Stomach (tissue), 9 donors: ENCODE results near the gene CATSPER1. TPM values are rescaled to one million over a fixed set of nuclear protein-coding genes. Genes with fewer than 3 reads are reported as not detected.
A peak's percentile ranks its signal among the peaks of the same experiment; 100 is the strongest.

Source experiments
- DNase-seq, 2 donors: peaks; one replicate each; pipeline versions ENCODE4 v3.0.0 to v3.0.0-alpha.2; 2013 to 2019
- H3K27ac ChIP-seq, 5 donors: fragments of 200-600 bp in 4 of 5; sonication (generic) in 4 of 5; one replicate each; pipeline ENCODE4 v1.5.1; 2013 to 2019; ENCODE audit warnings: mild to moderate bottlenecking in 1 of 5, moderate library complexity in 1 of 5
- H3K27me3 ChIP-seq, 3 donors: fragments of 200-600 bp; sonication (generic); one replicate each; pipeline ENCODE4 v1.5.1; 2017 to 2019; ENCODE audit warnings: mixed run types in 1 of 3
- H3K36me3 ChIP-seq, 4 donors: fragments of 200-600 bp; sonication (generic); 1 replicate in 3 of 4; 2 replicates in 1 of 4; pipeline ENCODE4 v1.5.1; 2016 to 2019
- H3K4me1 ChIP-seq, 4 donors: fragments of 200-600 bp; sonication (generic); one replicate each; pipeline ENCODE4 v1.5.1; 2016 to 2019
- H3K4me3 ChIP-seq, 4 donors: fragments of 200-600 bp; sonication (generic) in 3 of 4; one replicate each; pipeline ENCODE4 v1.5.1; 2016 to 2019; ENCODE audit warnings: mild to moderate bottlenecking in 1 of 4
- H3K9me3 ChIP-seq, 4 donors: fragments of 200-600 bp; sonication (generic); one replicate each; pipeline ENCODE4 v1.5.1; 2016 to 2019
- EP300 ChIP-seq: sonication (generic); formaldehyde crosslinking; IDR thresholded peaks from one replicate; pipeline ENCODE4 v1.6.1; 2017; ENCODE audit warnings: antibody characterized with exemption
- POLR2A ChIP-seq, 4 donors: fragments of 450-650 bp; IDR thresholded peaks; one replicate each; pipeline ENCODE4 v1.6.1; 2016; ENCODE audit warnings: antibody characterized with exemption in 4 of 4, control low read depth in 2 of 4, mild to moderate bottlenecking in 1 of 4, moderate library complexity in 1 of 4
- POLR2AphosphoS5 ChIP-seq, 3 donors: sonication (generic); formaldehyde crosslinking; IDR thresholded peaks; one replicate each; pipeline ENCODE4 v1.6.1; 2016; ENCODE audit warnings: antibody characterized with exemption in 3 of 3
- WGBS, 5 donors: extraction: QIAGEN DNeasy Blood & Tissue Kit in 3 of 5; methylation state at CpG; one replicate each; pipeline versions ENCODE4 v1.1.5 to v1.1.7; 2013 to 2018; 5-methylcytosine and 5-hydroxymethylcytosine counted together
- intact Hi-C: fragments of 100-400 bp; cut with DNase I; formaldehyde crosslinking; loops from one replicate; pipeline ENCODE4 v1.15.1; 2023; ENCODE audit warnings: low total_unique reads
- polyA plus RNA-seq, 3 donors: library from polyadenylated mRNA; stranded (reverse); fragments of 200-250 nt; gene quantifications; one replicate each; pipeline ENCODE4 v1.2.3, GENCODE V29; 2013
- total RNA-seq, 5 donors: library from RNA; depleted of rRNA; stranded (reverse); fragments of >200 nt; gene quantifications; one replicate each; pipeline versions ENCODE4 v1.1.0 to v1.2.3, GENCODE V29; 2014 to 2016
- TF ChIP-seq, protein P1 (sequence below), 7 experiments: fragments of 450-650 bp in 4 of 7; fragments of 200-600 bp in 3 of 7; sonication (generic) in 3 of 7; IDR thresholded peaks; one replicate each; pipeline ENCODE4 v1.5.1; 2016 to 2019; ENCODE audit warnings: antibody characterized with exemption in 7 of 7, control low read depth in 2 of 7, mild to moderate bottlenecking in 1 of 7
- donor health status: healthy with polysubstance abuse.
- donor health status: Bipolar disorder and iron deficiency.
- donor health status: healthy.

Gene CATSPER1
- total and polyA plus RNA-seq, 8 donors: 0.08 to 1.4 (median 0.68) TPM; not detected in 5

- TF ChIP-seq POLR2A (IDR thresholded peaks at IDR 0.05) (no peak), EP300 (no peak), POLR2AphosphoS5 (IDR thresholded peaks at IDR 0.05) (no peak)
- TF ChIP-seq, protein P1, sequence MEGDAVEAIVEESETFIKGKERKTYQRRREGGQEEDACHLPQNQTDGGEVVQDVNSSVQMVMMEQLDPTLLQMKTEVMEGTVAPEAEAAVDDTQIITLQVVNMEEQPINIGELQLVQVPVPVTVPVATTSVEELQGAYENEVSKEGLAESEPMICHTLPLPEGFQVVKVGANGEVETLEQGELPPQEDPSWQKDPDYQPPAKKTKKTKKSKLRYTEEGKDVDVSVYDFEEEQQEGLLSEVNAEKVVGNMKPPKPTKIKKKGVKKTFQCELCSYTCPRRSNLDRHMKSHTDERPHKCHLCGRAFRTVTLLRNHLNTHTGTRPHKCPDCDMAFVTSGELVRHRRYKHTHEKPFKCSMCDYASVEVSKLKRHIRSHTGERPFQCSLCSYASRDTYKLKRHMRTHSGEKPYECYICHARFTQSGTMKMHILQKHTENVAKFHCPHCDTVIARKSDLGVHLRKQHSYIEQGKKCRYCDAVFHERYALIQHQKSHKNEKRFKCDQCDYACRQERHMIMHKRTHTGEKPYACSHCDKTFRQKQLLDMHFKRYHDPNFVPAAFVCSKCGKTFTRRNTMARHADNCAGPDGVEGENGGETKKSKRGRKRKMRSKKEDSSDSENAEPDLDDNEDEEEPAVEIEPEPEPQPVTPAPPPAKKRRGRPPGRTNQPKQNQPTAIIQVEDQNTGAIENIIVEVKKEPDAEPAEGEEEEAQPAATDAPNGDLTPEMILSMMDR (IDR thresholded peaks at IDR 0.05): peak in 5 of 7 experiments; percentile 74 to 99 (median 97)
- intact Hi-C loops: no loop called here
- H3K4me3 ChIP-seq: peak overlapping the region in 3 of 4 donors; percentile 19 to 33 (median 23)
Observed at GRCh38 chr11:66022401-66023185, 3.7 kb downstream of the CATSPER1 start.

GRCh38 chr11:66020618-66021357 lies 5.5 kb downstream of the CATSPER1 start:
- TF ChIP-seq, protein P1 (IDR thresholded peaks at IDR 0.05): no peak
- TF ChIP-seq POLR2A (IDR thresholded peaks at IDR 0.05) (no peak), EP300 (no peak), POLR2AphosphoS5 (IDR thresholded peaks at IDR 0.05) (no peak)
- 75 to 83% (median 80%) methylated on average over 17 to 25 of the region's 25 CpGs for WGBS, 5 donors
- Histone ChIP-seq H3K4me1 (peaks cover 3 to 23% (median 13%) of the 10 kb centered on the region in 4 donors), H3K27me3 (peaks cover 0 to 10% (median 0%) of the 10 kb centered on the region in 3 donors), H3K9me3 (no peaks in the 10 kb centered on the region), H3K27ac (peak overlapping the region in 1 of 5 donors; percentile 15), H3K36me3 (no peaks in the 10 kb centered on the region), H3K4me3 (no peak overlapping the region)
- intact Hi-C loops: no loop called here
- peak in 1 of 2 donors; percentile 41 for DNase-seq

More at GRCh38 chr11:66022401-66023185, 3.7 kb downstream of the CATSPER1 start:
- 17 to 37% (median 21%) methylated on average over 23 to 46 of the region's 46 CpGs for WGBS, 5 donors
- Histone ChIP-seq H3K4me1 (peaks cover 3 to 23% (median 13%) of the 10 kb centered on the region in 4 donors), H3K27ac (no peak overlapping the region), H3K27me3 (peaks cover 0 to 10% (median 0%) of the 10 kb centered on the region in 3 donors), H3K9me3 (no peaks in the 10 kb centered on the region), H3K36me3 (no peaks in the 10 kb centered on the region)
- peak; percentile 83 to 87 for DNase-seq

DNA sequence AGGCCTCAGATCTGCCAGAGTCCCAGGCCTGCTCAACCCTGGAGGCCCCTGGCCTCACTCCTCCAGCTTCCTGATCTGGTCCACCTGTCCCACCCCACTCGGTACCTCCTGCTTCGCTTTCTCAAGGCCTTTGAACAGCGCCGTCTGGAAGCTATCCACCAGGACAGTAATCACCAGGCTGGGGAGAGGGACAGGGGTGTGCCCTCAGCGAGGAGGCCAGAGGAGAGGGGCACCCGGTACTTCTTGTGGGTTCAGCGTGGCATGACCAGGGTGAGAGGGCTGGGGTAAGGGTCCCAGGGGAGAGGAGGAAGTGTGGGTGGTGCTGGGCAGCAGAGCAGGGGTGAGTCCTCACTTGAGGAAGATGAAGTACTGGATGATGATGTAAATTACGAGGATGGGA lies 6.1 kb downstream of the CATSPER1 start:
- Histone ChIP-seq H3K9me3 (no peaks in the 10 kb centered on the region), H3K36me3 (no peaks in the 10 kb centered on the region), H3K4me1 (peaks cover 3 to 23% (median 13%) of the 10 kb centered on the region in 4 donors), H3K27me3 (peaks cover 0 to 10% (median 0%) of the 10 kb centered on the region in 3 donors), H3K27ac (no peak overlapping the region), H3K4me3 (no peak overlapping the region)
- intact Hi-C loops: no loop called here
- TF ChIP-seq EP300 (no peak), POLR2A (IDR thresholded peaks at IDR 0.05) (no peak), POLR2AphosphoS5 (IDR thresholded peaks at IDR 0.05) (no peak)
- TF ChIP-seq, protein P1 (IDR thresholded peaks at IDR 0.05): no peak
- no peak for DNase-seq
- WGBS, 5 donors: 65 to 76% (median 75%) methylated on average over 8 of the region's 8 CpGs

DNA sequence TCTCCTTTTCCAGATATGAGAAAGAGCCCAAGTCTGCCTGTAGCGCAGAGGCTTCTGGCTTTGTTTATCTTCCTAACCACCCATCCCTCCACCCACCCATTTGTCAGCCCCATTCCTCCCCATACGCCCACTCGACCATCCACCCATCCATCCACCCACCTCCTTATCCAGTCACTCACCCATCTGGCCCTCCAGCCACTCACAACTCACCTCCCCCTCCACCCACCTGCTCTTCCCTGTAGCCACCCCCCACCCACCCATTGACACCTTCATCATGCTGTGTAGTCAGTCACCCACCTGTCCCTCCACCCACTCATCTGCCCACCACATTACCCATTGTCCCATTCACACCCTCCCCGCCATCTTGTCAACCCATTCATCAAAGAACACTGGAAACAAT lies 9.0 kb downstream of the CATSPER1 start:
- no peak for DNase-seq
- TF ChIP-seq POLR2A (IDR thresholded peaks at IDR 0.05): no peak
- no peak for TF ChIP-seq POLR2AphosphoS5 (IDR thresholded peaks at IDR 0.05)
- TF ChIP-seq EP300: no peak
- TF ChIP-seq, protein P1 (IDR thresholded peaks at IDR 0.05): no peak
- Histone ChIP-seq H3K27me3 (peaks cover 0 to 18% (median 10%) of the 10 kb centered on the region in 3 donors), H3K27ac (no peak overlapping the region), H3K4me3 (no peak overlapping the region), H3K36me3 (no peaks in the 10 kb centered on the region), H3K9me3 (no peaks in the 10 kb centered on the region), H3K4me1 (peaks cover 2 to 23% (median 10%) of the 10 kb centered on the region in 4 donors)
- intact Hi-C loops: no loop called here
- WGBS, 5 donors: 63 to 75% (median 71%) methylated on average over 4 of the region's 4 CpGs
